Adrenal gland (tissue), 12 donors: ENCODE data around the gene UCHL5. TPM values are rescaled to one million over a fixed set of nuclear protein-coding genes. Genes with fewer than 3 reads are reported as not detected.
A peak's percentile ranks its signal among the peaks of the same experiment; 100 is the strongest.

ENCODE experiments used
- DNase-seq, 7 donors: peaks; one replicate each; pipeline ENCODE4 v3.0.0-alpha.2; 2019 to 2020
- H3K27ac ChIP-seq, 5 donors: fragments of 200-600 bp; sonication (generic) in 4 of 5; 1 replicate in 3 of 5; 2 replicates in 2 of 5; pipeline versions ENCODE4 v1.5.1 to v1.8.0; 2016 to 2020; ENCODE audit warnings: mild to moderate bottlenecking in 1 of 5
- H3K27me3 ChIP-seq: fragments of 200-600 bp; 2 replicates; pipeline ENCODE4 v1.8.0; 2021
- H3K36me3 ChIP-seq, 2 donors: fragments of 200-600 bp; replicated peaks in 1 of 2; 1 replicate in 1 of 2; 2 replicates in 1 of 2; pipeline versions ENCODE4 v1.5.1 to v1.8.0; 2018 to 2022
- H3K4me1 ChIP-seq, 2 donors: fragments of 200-600 bp; replicated peaks in 1 of 2; 1 replicate in 1 of 2; 2 replicates in 1 of 2; pipeline versions ENCODE4 v1.5.1 to v1.8.0; 2018 to 2021
- H3K4me3 ChIP-seq, 4 donors: fragments of 200-600 bp; sonication (generic) in 3 of 4; one replicate each; pipeline ENCODE4 v1.5.1; 2016 to 2018
- H3K9me3 ChIP-seq, 3 donors: fragments of 200-600 bp; sonication (generic) in 1 of 3; replicated peaks in 1 of 3; 1 replicate in 2 of 3; 2 replicates in 1 of 3; pipeline versions ENCODE4 v1.5.1 to v1.8.0; 2016 to 2021
- POLR2A ChIP-seq, 2 donors: fragments of 450-650 bp; IDR thresholded peaks; one replicate each; pipeline ENCODE4 v1.6.1; 2017; ENCODE audit warnings: antibody characterized with exemption in 2 of 2, mild to moderate bottlenecking in 2 of 2, moderate library complexity in 1 of 2
- WGBS, 4 donors: extraction: QIAGEN DNeasy Blood & Tissue Kit in 2 of 4; methylation state at CpG; one replicate each; pipeline versions ENCODE4 v1.1.5 to v1.1.7; 2013 to 2017; 5-methylcytosine and 5-hydroxymethylcytosine counted together
- intact Hi-C, 2 donors: fragments of 100-400 bp; cut with DNase I; formaldehyde crosslinking; loops; one replicate each; pipeline versions ENCODE4 v1.14.1 to v1.15.0; 2022 to 2023
- polyA plus RNA-seq, 3 donors: library from polyadenylated mRNA; stranded (reverse); fragments of 200-250 nt in 2 of 3; fragments of 350-450 nt in 1 of 3; fragmentation: Illumina TruSeq in 1 of 3; extraction: RNeasy Lipid Tissue Mini Kit (QIAGEN cat#74804) in 1 of 3; gene quantifications; one replicate each; pipeline ENCODE4 v1.2.3, GENCODE V29; 2013 to 2014
- total RNA-seq, 9 donors: library from RNA; depleted of rRNA in 4 of 9; stranded (reverse); fragments of >200 nt in 4 of 9; fragments of 120-200 nt in 1 of 9; fragmentation: NEBNext Ultra II Directional in 1 of 9; extraction: Animal tissue kit (Norgen Biotek cat#: 25700) in 1 of 9; gene quantifications; one replicate each; pipeline versions ENCODE4 v1.1.0 to v1.2.4, GENCODE V29; 2013 to 2023
- TF ChIP-seq, protein P1 (sequence below), 6 experiments: fragments of 450-650 bp in 4 of 6; fragments of 200-600 bp in 2 of 6; sonication (generic) in 1 of 6; IDR thresholded peaks; 1 replicate in 5 of 6; 2 replicates in 1 of 6; pipeline versions ENCODE4 v1.5.1 to v1.8.0; 2016 to 2021; ENCODE audit warnings: antibody characterized with exemption in 6 of 6, mild to moderate bottlenecking in 2 of 6, moderate library complexity in 1 of 6
- donor health status: healthy with polysubstance abuse.
- donor health status: Bipolar disorder and iron deficiency.
- donor health status: DM: yes; HTN: yes; CAD: no.
- donor health status: DM: no; HTN: no; CAD: no.
- donor health status: DM: no; HTN: no; CAD: no.
- donor health status: DM: yes; HTN: yes; CAD: no.

UCHL5 gene
- total and polyA plus RNA-seq, 12 donors: 9.3 to 71.9 (median 24.8) TPM

DNA sequence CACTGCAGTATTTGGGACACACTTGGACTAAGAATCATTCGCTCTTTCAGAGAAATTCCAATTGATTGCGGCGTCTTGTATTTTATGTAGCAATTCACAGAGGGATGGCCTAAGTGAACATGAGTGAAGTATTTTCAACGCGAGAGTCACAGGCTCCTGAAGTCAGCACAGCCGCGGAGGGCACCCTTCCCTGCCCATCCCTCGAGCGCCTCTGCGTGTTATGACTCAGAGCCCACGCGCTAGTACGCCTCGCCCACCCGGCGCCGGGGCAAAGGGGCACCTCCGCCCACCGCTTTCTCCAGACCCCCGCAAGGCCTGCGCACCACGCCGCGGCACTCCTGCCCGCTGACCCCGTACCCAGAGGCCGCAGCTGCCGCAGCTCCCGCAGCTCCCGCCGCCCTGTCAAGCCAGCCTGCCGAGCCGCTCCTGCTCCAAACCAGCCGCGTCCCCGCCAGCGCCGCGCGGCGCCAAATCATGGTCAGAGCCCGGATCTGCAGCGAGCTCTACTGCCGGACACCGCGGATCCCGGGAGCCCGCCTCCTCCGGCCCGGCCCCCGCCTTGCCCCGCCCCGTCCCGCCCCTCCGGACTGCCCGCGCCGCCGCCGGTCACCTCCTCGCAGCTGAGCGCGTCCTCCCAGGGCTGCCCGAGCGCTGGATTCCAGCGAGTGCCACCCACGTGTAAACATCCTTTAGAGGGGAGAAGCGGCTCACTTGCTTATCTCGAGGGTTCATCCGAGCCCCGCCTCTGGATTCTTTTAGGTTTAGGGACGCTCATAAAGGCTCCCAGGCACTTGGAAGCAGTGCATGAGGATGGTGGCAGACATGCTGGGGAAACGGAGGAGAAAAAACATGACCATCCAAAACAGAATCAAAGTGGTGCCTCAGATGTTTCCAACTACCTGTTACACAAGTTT, 46.0 kb upstream of the UCHL5 start, which contains the start of gene GLRX2:
TSS of gene GLRX2 (minus strand) at position 508 of the 914 bp plus-strand sequence. CDS start at position 476, 32 bp downstream.
- no peaks in the 10 kb centered on the region for H3K27me3 ChIP-seq
- TF ChIP-seq, protein P1, sequence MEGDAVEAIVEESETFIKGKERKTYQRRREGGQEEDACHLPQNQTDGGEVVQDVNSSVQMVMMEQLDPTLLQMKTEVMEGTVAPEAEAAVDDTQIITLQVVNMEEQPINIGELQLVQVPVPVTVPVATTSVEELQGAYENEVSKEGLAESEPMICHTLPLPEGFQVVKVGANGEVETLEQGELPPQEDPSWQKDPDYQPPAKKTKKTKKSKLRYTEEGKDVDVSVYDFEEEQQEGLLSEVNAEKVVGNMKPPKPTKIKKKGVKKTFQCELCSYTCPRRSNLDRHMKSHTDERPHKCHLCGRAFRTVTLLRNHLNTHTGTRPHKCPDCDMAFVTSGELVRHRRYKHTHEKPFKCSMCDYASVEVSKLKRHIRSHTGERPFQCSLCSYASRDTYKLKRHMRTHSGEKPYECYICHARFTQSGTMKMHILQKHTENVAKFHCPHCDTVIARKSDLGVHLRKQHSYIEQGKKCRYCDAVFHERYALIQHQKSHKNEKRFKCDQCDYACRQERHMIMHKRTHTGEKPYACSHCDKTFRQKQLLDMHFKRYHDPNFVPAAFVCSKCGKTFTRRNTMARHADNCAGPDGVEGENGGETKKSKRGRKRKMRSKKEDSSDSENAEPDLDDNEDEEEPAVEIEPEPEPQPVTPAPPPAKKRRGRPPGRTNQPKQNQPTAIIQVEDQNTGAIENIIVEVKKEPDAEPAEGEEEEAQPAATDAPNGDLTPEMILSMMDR (IDR thresholded peaks at IDR 0.05): peak in 2 of 6 experiments; percentile 10 to 33
- TF ChIP-seq POLR2A (IDR thresholded peaks at IDR 0.05): peak; percentile 86 to 94
- peak within 1 kb of the TSS; percentile 78 to 99 (median 92) for H3K27ac ChIP-seq
- H3K4me1 ChIP-seq: peaks cover 9 to 18% of the 10 kb centered on the region in 2 donors
- peaks cover 0 to 5% of the 10 kb centered on the region in 2 donors for H3K36me3 ChIP-seq
- DNase-seq: peak; percentile 88 to 93 (median 89)
- intact Hi-C loops: no loop called here
- WGBS, 4 donors: 0% methylated on average over 39 to 73 of the region's 73 CpGs
- peak within 1 kb of the TSS; percentile 15 to 93 (median 48) for H3K4me3 ChIP-seq
- H3K9me3 ChIP-seq: no peaks in the 10 kb centered on the region

DNA sequence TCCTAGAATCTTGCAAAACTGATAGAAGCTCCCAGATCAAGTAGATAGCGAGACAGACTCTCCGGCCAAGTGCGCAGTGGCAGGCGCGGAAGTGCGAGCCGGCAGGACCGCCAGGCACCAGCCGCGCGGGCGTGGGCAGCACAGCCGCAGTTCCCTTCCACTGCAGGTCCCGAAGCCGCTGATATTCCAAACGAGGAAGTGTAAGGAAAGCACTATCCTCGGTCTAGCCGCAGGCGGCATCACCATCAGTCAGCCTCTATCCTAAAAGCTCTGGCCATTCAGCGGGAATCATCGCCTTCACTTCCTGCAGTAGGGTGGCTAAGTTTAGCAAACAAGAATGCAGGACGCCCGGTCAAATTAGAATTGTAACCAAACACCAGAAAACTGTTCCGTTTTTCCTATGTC, 45.3 kb upstream of the UCHL5 start:
- H3K36me3 ChIP-seq: peaks cover 0 to 10% of the 10 kb centered on the region in 2 donors
- WGBS, 4 donors: 0 to 1% (median 0%) methylated on average over 8 to 24 of the region's 24 CpGs
- no peaks in the 10 kb centered on the region for H3K9me3 ChIP-seq
- peaks cover 9 to 18% of the 10 kb centered on the region in 2 donors for H3K4me1 ChIP-seq
- no peak for TF ChIP-seq POLR2A (IDR thresholded peaks at IDR 0.05)
- TF ChIP-seq, protein P1 (IDR thresholded peaks at IDR 0.05): peak in 3 of 6 experiments; percentile 9 to 22 (median 11)
- intact Hi-C loops: no loop called here
- peak overlapping the region in 3 of 4 donors; percentile 27 to 93 (median 68) for H3K4me3 ChIP-seq
- DNase-seq: peak; percentile 44 to 76 (median 54)
- no peaks in the 10 kb centered on the region for H3K27me3 ChIP-seq
- peak overlapping the region; percentile 78 to 99 (median 92) for H3K27ac ChIP-seq

DNA sequence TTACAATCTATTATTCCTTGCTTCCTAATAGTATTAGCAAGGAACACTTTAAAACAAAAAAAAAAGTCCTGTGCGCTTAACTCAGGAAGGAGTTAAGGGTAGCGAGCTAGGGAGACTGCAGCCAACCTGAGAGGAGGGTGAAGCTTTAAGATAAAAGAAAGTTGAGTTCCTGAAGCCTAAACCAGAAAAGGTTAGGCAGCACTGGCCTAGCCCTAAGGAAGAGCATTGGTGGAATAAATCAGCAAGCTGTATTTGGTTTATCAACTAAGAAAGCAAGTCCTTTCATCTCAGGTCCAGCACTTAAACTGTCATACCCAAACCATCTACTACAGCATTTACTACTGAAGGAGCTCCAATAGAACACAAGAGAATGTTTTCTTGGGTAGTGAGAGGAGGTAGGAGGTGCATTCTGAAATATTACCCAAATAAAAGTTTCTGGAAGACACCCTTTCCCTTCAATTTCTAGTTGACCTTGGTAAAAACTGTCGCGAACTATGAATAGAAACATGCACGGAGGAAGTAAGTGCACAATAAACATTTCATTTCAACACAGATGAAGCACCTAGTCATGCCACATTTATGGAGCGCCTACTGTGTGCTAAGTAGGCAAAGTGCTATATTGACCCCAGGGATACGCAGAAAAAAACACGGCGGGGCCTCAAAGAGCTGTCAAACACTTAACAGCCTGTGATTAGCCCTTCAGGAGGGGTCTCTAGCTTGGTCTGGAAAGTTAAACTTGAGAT, 44.8 kb upstream of the UCHL5 start:
- no peak for TF ChIP-seq POLR2A (IDR thresholded peaks at IDR 0.05)
- TF ChIP-seq, protein P1 (IDR thresholded peaks at IDR 0.05): no peak
- Histone ChIP-seq H3K27me3 (no peaks in the 10 kb centered on the region), H3K36me3 (peaks cover 0 to 16% of the 10 kb centered on the region in 2 donors), H3K4me3 (peak overlapping the region in 3 of 4 donors; percentile 27 to 93 (median 68)), H3K4me1 (peaks cover 9 to 18% of the 10 kb centered on the region in 2 donors), H3K9me3 (no peaks in the 10 kb centered on the region), H3K27ac (peak overlapping the region; percentile 78 to 99 (median 92))
- intact Hi-C loops: no loop called here
- WGBS, 4 donors: 24 to 35% (median 28%) methylated on average over 9 of the region's 9 CpGs
- DNase-seq: no peak

DNA sequence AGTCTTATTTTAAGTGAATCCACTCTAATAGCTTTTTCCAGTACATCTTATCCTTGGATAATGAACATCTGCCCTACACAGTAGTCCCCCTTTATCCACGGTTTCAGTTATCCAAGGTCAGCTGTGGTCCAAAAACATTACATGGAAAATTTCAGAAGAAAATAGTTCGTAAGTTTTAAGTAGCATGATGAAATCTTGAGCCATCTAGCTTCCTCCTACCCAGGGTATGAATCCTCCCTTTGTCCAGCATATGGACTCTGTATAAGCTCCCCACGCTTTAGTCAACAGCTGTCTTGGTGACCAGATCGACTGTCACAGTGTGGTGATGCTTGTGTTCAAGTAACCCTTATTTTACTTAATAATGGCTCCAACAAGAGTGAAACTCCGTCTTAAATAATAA, 43.5 kb upstream of the UCHL5 start:
- Histone ChIP-seq H3K27me3 (no peaks in the 10 kb centered on the region), H3K27ac (no peak overlapping the region), H3K4me1 (peaks cover 9 to 18% of the 10 kb centered on the region in 2 donors), H3K9me3 (no peaks in the 10 kb centered on the region), H3K4me3 (no peak overlapping the region), H3K36me3 (peaks cover 0 to 25% of the 10 kb centered on the region in 2 donors)
- no peak for TF ChIP-seq POLR2A (IDR thresholded peaks at IDR 0.05)
- TF ChIP-seq, protein P1 (IDR thresholded peaks at IDR 0.05): no peak
- intact Hi-C loops: no loop called here
- no peak for DNase-seq
- WGBS, 4 donors: 80 to 89% (median 84%) methylated on average over 5 of the region's 5 CpGs
